Activated T-cell treated with anti-CD3 and anti-CD28 coated beads, Interleukin-2, amount 50 U/mL, for 48 hours (primary cell): ENCODE results near the gene LPP.

Experiments
- DNase-seq, 2 experiments: peaks; one replicate each; pipeline ENCODE4 v3.0.0-alpha.2; 2020

The LPP gene

GRCh38 chr3:188339410-188340295 lies 185.7 kb downstream of the LPP start:
- DNase-seq, result peak; percentile 77 to 78

DNA sequence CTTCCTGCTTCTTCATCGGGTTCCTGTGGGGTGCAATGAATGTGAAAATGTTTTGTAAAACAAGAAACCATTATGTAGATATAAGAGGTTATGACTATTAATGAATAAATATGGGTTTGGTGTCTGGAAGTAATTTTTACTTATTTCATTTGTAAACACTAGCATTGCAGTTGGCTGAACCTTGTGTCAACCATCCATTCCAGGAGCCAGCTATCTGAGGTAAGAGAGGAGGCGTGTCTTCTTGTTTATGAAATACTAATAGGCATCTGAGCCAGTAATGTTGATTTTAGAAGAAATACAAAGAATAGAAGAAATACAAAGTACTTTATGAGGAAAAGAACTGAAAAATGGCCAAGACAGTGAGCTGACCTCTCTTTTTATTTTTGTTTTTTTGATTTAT lies 187.5 kb downstream of the LPP start:
- no peak for DNase-seq

DNA sequence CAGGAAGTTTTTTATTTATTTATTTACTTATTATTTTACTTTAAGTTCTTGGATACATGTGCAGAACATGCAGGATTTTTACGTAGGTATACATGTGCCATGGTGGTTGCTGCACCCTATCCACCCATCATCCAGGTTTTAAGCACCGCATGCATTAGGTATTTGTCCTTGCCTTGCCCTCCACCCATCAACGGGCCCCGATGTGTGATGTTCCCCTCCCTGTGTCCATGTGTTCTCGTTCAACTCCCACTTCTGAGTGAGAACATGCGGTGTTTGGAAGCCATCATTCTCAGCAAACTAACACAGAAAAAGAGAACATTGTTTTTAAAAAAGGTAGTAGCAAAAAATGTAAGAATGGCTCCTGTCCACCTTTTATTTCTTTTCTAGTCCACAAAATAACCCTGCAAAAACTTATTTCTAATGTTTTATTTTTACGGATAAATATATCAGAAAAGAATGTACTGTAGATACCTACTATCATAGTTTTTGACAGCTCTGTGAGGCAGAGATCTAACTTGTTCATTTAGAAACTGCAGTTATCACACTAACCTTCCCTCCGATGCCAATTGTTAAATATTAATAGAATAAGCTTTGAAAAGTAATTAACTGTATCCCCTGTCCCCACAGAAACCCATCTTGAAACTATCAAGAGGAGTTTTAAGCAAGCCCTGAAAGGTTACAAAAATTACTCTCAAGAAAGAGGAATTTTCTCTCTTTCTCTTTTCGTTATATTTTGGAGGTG lies 189.2 kb downstream of the LPP start:
- no peak for DNase-seq

DNA sequence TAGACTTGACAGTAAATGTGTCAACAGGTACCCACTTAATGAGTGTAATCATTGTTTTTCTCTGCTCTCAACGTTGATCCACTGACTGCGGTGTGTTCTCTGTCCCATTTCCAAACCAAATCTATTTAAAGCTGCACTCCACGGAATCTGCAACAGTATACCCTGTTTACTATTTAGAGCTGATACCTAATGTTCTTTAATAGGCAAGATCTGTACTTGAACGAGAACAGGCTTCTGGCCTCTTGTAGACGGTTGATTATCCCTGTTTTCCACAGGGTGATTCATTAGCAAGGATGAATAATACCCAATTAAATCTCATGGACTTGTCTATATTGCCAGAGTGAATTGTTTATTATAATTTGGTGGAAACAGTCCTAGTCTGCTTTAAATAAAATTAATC lies 189.9 kb downstream of the LPP start:
- no peak for DNase-seq

- DNase-seq, result no peak
Measured at GRCh38 chr3:188345223-188345622, 191.3 kb downstream of the LPP start.

DNA sequence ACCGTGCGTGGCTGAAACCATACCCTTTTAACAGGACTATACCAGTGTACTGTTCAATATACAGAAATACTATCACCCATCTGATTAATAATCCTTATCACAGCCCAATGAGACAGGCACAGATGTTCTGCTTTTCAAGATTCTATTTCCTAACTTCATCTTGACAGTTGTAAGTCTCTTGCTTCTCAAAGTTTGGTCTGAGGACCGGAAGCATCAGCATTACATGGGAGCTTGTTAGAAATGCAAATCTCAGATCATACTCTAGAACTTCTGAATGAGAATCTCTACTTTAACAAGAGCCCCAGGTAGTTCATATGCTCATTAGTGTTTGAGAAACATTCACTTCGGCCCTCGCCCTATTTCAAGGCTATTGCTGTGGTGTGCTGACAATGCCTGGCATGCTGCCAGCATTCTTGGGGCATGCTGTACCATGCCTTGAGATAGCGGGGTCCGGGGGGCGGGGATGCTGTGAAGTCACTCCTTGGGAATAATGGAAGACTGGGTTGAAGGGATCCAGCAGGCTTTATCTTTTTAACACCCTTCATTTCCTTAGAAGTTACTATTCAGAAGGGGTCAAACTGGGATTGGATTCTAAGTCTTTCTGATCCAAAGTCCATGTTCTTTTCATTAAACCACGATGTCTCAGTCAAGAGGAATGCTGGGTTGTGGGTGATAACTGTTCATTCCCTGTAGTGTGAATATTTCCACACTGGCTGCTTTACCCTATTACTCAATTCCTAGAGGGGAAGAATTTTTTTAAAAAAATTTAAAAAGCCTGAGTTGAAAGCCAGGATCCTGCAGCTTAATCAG lies 194.7 kb downstream of the LPP start:
- no peak for DNase-seq

DNA sequence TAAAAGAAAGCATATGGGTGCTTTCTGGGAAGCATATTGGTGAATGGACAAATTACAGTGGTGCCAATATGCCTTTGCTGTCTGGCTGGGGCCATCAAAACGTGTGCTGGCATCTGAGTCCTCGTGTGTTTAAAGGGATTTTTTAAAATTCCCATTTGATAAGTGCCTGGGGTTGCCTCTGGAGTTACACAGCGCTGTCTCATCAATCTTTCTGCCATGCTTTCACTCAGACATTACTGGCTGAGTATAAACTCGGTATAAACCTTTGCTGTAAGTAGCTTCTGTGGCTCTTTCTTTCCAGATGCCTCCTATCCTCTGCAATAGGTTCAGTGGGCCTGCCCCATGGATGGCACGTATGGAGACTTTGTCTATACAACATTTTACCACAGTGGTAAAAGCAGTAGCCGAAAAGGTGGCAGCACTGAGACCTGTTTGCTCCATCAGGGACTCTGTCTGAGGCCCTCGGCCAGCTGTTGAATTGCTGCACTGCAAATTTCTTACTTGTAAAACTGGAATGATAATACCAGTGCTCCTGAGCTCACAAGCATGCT lies 195.5 kb downstream of the LPP start:
- no peak for DNase-seq

- no peak for DNase-seq
Measured at GRCh38 chr3:188349933-188350332, 196.0 kb downstream of the LPP start.

DNA sequence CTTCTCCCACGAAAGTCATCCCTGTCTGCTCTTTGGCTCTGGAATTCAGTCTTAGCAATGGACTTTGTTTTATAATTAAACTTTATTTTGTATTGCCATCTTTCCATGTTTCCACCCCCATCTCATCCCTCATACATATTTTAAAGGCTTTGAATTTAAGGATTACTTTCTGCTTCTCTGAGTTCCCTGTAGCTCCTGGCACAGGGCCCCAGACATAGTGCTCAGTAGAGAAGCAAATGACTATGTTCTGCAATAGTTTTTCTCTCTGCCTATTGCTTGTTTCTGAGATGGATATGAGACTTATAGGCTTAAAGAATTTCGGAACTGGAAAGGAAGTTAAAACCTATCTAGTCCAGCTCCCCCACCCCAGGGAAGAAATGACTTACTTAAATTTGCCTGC lies 197.0 kb downstream of the LPP start:
- DNase-seq, result no peak

GRCh38 chr3:188351648-188352047 lies 197.7 kb downstream of the LPP start:
- DNase-seq, result no peak

- no peak for DNase-seq
Measured at GRCh38 chr3:188352196-188352927, 198.4 kb downstream of the LPP start.

DNA sequence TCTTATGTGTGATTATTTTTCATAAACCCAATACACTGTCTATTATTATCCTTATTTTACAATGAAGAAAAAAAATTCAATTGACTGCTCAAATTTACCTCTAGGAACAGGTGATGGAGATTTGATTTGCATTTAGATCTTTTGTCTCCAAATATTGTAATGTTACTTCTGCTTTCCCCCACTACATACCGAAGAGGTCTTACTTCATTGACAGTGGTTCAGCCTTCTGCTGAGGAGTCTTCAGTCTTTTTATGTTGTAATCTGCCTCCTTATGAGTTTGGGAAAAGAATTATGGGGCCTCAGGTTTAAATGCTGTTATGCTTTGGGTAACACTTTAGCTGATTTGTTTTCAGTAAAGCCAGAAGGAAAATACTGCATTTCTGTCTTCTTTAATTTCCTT lies 199.5 kb downstream of the LPP start:
- no peak for DNase-seq

DNA sequence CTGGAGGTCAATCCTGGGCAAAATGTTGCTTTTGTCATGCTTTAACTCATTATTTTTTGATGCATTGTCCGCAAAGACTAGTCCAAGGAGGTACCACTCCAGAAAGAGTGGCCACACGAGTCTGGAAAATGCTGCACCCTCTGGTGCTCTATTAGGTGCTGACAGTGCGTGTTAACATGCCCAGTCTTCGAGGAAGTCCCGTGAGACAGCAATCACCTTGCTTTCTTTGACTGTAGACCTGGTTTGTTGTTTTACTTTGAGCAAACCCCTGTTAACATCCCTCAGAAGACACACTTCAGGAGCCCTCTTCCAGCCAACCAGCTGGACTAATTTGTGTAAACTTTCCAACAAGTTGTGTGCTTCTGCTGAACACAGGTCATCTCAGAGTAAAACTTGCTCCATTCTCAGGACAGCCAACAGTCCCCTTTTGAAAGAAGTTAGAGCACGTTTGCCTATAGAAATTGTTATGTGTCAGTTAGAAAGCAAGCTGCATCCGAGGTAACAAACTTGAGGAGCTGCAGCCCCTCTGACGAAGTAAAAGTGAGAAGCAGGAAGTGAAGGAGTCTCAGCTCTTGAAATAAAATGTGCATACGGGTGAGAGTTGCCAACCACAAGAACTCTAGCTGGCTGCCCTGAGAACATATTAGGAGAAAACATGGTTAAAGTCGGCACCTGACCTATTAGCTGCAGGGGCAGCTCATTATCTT lies 205.0 kb downstream of the LPP start:
- DNase-seq, result peak; percentile 30 to 37

DNA sequence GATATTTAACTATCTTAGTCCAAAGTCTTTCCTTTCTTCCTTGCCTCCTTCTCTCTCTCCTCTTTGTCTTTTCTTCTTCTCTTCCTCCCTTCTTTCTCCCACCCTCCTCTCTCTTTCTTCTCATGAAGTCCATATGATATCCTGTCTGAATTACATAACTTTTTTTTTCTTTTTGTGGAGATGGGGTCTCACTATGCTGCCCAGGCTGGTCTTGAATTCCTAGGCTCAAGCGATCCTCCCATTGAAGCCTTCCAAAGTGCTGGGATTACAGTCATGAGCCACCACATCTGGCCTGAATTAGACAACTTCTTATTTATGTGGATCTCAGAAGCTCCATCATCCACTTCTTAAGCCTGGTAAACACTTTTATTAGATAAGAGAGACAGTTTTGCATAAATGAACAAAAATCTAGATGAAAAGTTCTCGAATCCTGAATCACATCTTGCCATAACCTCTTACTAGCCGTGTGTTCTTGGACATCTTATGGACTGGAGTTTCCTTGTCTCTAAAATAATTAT lies 206.5 kb downstream of the LPP start:
- no peak for DNase-seq

GRCh38 chr3:188361888-188362287 lies 207.9 kb downstream of the LPP start:
- DNase-seq, result no peak

DNA sequence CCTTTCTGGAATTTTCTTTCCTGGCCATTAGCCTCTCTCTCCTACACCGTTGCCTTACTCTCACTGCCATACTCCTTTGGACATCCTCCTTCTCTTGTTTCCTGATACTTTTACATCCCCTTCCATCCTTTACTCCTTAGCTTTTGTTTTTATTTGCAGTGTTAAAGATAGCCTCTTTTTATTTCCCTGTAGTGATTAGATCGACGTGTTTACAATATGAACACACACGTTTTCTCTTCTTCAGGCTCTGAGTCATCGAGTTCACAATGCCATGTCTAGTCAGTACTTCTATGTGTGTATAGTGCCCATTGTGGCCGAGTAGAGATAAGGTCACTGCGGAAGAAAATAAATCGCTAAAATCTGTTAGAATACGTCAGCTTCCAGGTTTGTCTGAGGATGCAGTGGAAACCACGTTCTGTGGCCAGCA lies 208.5 kb downstream of the LPP start:
- no peak for DNase-seq

DNA sequence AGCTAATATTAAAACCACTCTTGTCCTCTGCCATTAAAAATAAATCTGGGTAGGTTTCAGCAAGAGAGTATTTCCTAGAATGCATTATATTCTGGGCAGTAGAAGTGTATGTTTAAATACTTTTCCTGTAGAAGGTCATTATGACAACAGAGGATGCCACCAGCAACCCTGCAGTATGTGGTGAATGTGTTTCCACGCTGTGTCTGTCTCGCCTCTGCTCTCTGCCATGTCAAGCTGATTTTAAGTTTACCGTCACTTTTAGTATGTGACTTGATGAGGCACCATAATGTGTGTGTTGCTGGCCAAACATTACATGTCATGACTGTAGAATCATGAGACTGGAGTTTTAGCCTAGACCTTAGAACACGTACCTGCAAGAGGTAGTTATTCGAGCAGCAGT lies 211.2 kb downstream of the LPP start:
- DNase-seq, result no peak

- DNase-seq, result no peak
Measured at GRCh38 chr3:188365988-188366698, 212.2 kb downstream of the LPP start.

- no peak for DNase-seq
Measured at GRCh38 chr3:188367678-188368077, 213.7 kb downstream of the LPP start.

- DNase-seq, result no peak
Measured at GRCh38 chr3:188369526-188369925, 215.6 kb downstream of the LPP start.
